OCI-LY3 (cell line): ENCODE measurements around the gene GABRB2.

Source experiments
- H2AFZ ChIP-seq: fragments of 200-600, 300-600 bp; shearing (Covaris generic); 2 replicates; pipeline ENCODE4 v1.6.0; 2014; ENCODE audit warnings: antibody characterized with exemption, low read depth, low read length
- H3K27ac ChIP-seq: fragments of 200-600, 300-600 bp; sonication (generic); 2 replicates; pipeline ENCODE4 v1.5.1; 2014; ENCODE audit warnings: mild to moderate bottlenecking, low read length, moderate library complexity, mixed read lengths
- H3K27me3 ChIP-seq: fragments of 200-600, 300-600 bp; sonication (generic); 2 replicates; pipeline ENCODE4 v1.6.1; 2014; ENCODE audit warnings: low read depth, low read length, mixed read lengths
- H3K36me3 ChIP-seq: fragments of 200-600, 300-600 bp; sonication (generic); replicated peaks from 2 replicates; pipeline ENCODE3; 2014; ENCODE audit warnings: low read depth, low read length, mixed read lengths
- H3K4me1 ChIP-seq: fragments of 300-600, 200-600 bp; sonication (generic); 2 replicates; pipeline ENCODE4 v1.6.1; 2014; ENCODE audit warnings: low read length, mixed read lengths
- H3K4me2 ChIP-seq: fragments of 200-600, 300-600 bp; sonication (generic); 2 replicates; pipeline ENCODE4 v1.6.1; 2014; ENCODE audit warnings: low read length, mixed read lengths
- H3K4me3 ChIP-seq: fragments of 300-600, 200-600 bp; sonication (generic); 2 replicates; pipeline ENCODE4 v1.5.1; 2014; ENCODE audit warnings: antibody characterized with exemption, mild to moderate bottlenecking, low read length, moderate library complexity
- H3K79me2 ChIP-seq: fragments of 300-600, 200-600 bp; shearing (Covaris generic); 2 replicates; pipeline ENCODE4 v1.6.1; 2014; ENCODE audit warnings: mild to moderate bottlenecking, low read length, mixed read lengths
- H3K9ac ChIP-seq: fragments of 300-600, 200-600 bp; shearing (Covaris generic); 2 replicates; pipeline ENCODE4 v1.6.0; 2014; ENCODE audit warnings: mild to moderate bottlenecking, low read length, moderate library complexity
- H3K9me3 ChIP-seq: fragments of 200-600, 300-600 bp; shearing (Covaris generic); 2 replicates; pipeline ENCODE4 v1.6.1; 2014; ENCODE audit warnings: low read length, mixed read lengths; ENCODE audit not compliant: insufficient read depth
- H4K20me1 ChIP-seq: fragments of 200-600, 300-600 bp; sonication (generic); 2 replicates; pipeline ENCODE4 v1.6.1; 2016; ENCODE audit warnings: low read length, mixed read lengths; ENCODE audit not compliant: insufficient read depth
- CTCF ChIP-seq: fragments of 200-600, 300-600 bp; sonication (generic); IDR thresholded peaks from 2 replicates; pipeline ENCODE4 v1.5.1; 2014; ENCODE audit warnings: antibody characterized with exemption, low read length, low read depth
- EZH2phosphoT487 ChIP-seq: fragments of 200-600 bp; shearing (Covaris generic); IDR thresholded peaks from 2 replicates; pipeline ENCODE4 v1.6.1; 2018; ENCODE audit warnings: antibody characterized with exemption, mixed run types, low read depth

The GABRB2 gene

GRCh38 chr5:161284445-161284844 is 262.1 kb downstream of the GABRB2 start:
- no peaks in the 10 kb centered on the region for H3K79me2 ChIP-seq

GRCh38 chr5:161283296-161283695 is 263.2 kb downstream of the GABRB2 start:
- Histone ChIP-seq H3K9ac (no peak overlapping the region), H3K4me3 (no peak overlapping the region), H3K79me2 (no peaks in the 10 kb centered on the region), H2AFZ (no peak overlapping the region), H3K4me2 (no peak overlapping the region), H3K9me3 (no peaks in the 10 kb centered on the region), H3K4me1 (peaks cover 10% of the 10 kb centered on the region), H3K36me3 (no peaks in the 10 kb centered on the region), H3K27me3 (no peaks in the 10 kb centered on the region), H4K20me1 (no peaks in the 10 kb centered on the region), H3K27ac (no peak overlapping the region)
- TF ChIP-seq EZH2phosphoT487 (no peak), CTCF (no peak)

More at GRCh38 chr5:161284445-161284844, 262.1 kb downstream of the GABRB2 start:
- H4K20me1 ChIP-seq: no peaks in the 10 kb centered on the region
- H2AFZ ChIP-seq: no peak overlapping the region
- no peaks in the 10 kb centered on the region for H3K27me3 ChIP-seq
- H3K9ac ChIP-seq: no peak overlapping the region
- TF ChIP-seq EZH2phosphoT487 (no peak), CTCF (no peak)
- H3K4me2 ChIP-seq: no peak overlapping the region
- H3K36me3 ChIP-seq: no peaks in the 10 kb centered on the region
- H3K27ac ChIP-seq: no peak overlapping the region
- no peaks in the 10 kb centered on the region for H3K9me3 ChIP-seq
- no peak overlapping the region for H3K4me3 ChIP-seq
- H3K4me1 ChIP-seq: peaks cover 10% of the 10 kb centered on the region

- no peaks in the 10 kb centered on the region for H3K4me1 ChIP-seq
These were observed 267.5 kb downstream of the GABRB2 start for GRCh38 chr5:161278739-161279660.

More at GRCh38 chr5:161278739-161279660, 267.5 kb downstream of the GABRB2 start:
- no peak overlapping the region for H3K27ac ChIP-seq
- no peaks in the 10 kb centered on the region for H4K20me1 ChIP-seq
- no peaks in the 10 kb centered on the region for H3K27me3 ChIP-seq
- H3K36me3 ChIP-seq: no peaks in the 10 kb centered on the region
- no peak overlapping the region for H2AFZ ChIP-seq
- no peak overlapping the region for H3K4me2 ChIP-seq
- no peak overlapping the region for H3K9ac ChIP-seq
- no peaks in the 10 kb centered on the region for H3K79me2 ChIP-seq
- no peaks in the 10 kb centered on the region for H3K9me3 ChIP-seq
- no peak overlapping the region for H3K4me3 ChIP-seq
- TF ChIP-seq CTCF (no peak), EZH2phosphoT487 (no peak)
